Measurements from ENCODE around the gene PARP1.

Gene PARP1

GRCh38 chr1:226408285-226409184 is 642 bp upstream of the PARP1 start:
- 77% methylated on average over 23 of the region's 25 CpGs for WGBS (ENCODE audit: insufficient coverage)
- Histone ChIP-seq H3K4me3 (ENCODE audit: control insufficient read depth in 1 of 7, extremely low read depth in 1 of 7, insufficient read depth in 4 of 7, low read depth in 2 of 7, low read length in 6 of 7) (peak overlapping the region; percentile 25 to 89 (median 80)), H3K27ac (ENCODE audit: insufficient read depth in 1 of 2, low read depth in 1 of 2, low read length in 2 of 2, poor library complexity in 1 of 2, severe bottlenecking in 2 of 2) (peak overlapping the region in 1 of 2 experiments; percentile 86), H3K9me3 (ENCODE audit: control extremely low read depth in 1 of 5, control insufficient read depth in 4 of 5, insufficient read depth in 2 of 5, low read depth in 1 of 5, low read length in 4 of 5) (no peaks in the 10 kb centered on the region), H3K4me1 (ENCODE audit: control extremely low read depth in 1 of 4, control insufficient read depth in 4 of 4, insufficient read depth in 4 of 4, low read length in 3 of 4) (peaks cover 24 to 39% (median 36%) of the 10 kb centered on the region in 4 experiments), H3K36me3 (ENCODE audit: control insufficient read depth in 4 of 4, insufficient read depth in 4 of 4, low read length in 3 of 4) (no peaks in the 10 kb centered on the region), H3K27me3 (replicated peaks in 2 of 5; ENCODE audit: control insufficient read depth in 4 of 5, insufficient read depth in 5 of 5, low read length in 4 of 5) (no peaks in the 10 kb centered on the region)
- POLR2A ChIA-PET, result interaction anchor here (1.4 to 1.7 kb wide), 2 partner anchors 11 to 17 kb away, joined by 4 to 5 read pairs; no protein-coding TSS in a partner anchor
- CTCF ChIA-PET, result interaction anchor here (0.7 to 4.6 kb wide), 14 partner anchors 9 to 300 kb away, joined by 3 to 43 read pairs (median 4); no protein-coding TSS in a partner anchor
- no peak for DNase-seq

GRCh38 chr1:226407199-226407496 is 745 bp downstream of the PARP1 start:
- peaks cover 2 to 9% (median 8%) of the 10 kb centered on the region in 4 experiments for H3K36me3 ChIP-seq (ENCODE audit: control insufficient read depth in 4 of 4, insufficient read depth in 4 of 4, low read length in 3 of 4)
- H3K4me1 ChIP-seq (ENCODE audit: control extremely low read depth in 1 of 4, control insufficient read depth in 4 of 4, insufficient read depth in 4 of 4, low read length in 3 of 4), result peaks cover 24 to 50% (median 43%) of the 10 kb centered on the region in 4 experiments
- DNase-seq, result peak; percentile 46 to 88 (median 81)
- H3K9me3 ChIP-seq (ENCODE audit: control extremely low read depth in 1 of 5, control insufficient read depth in 4 of 5, insufficient read depth in 2 of 5, low read depth in 1 of 5, low read length in 4 of 5), result no peaks in the 10 kb centered on the region
- no peaks in the 10 kb centered on the region for H3K27me3 ChIP-seq (replicated peaks in 2 of 5; ENCODE audit: control insufficient read depth in 4 of 5, insufficient read depth in 5 of 5, low read length in 4 of 5)
- ChIA-PET CTCF (interaction anchor here (1.0 to 4.6 kb wide), 7 partner anchors 10 to 115 kb away, joined by 3 to 43 read pairs (median 4); no protein-coding TSS in a partner anchor), POLR2A (interaction anchor here (0.7 to 1.7 kb wide), 5 partner anchors 13 to 502 kb away, joined by 3 to 5 read pairs (median 3); partner anchors contain the start of gene LIN9)
- peak overlapping the region; percentile 80 to 92 (median 85) for H3K4me3 ChIP-seq (ENCODE audit: control insufficient read depth in 1 of 7, extremely low read depth in 1 of 7, insufficient read depth in 4 of 7, low read depth in 2 of 7, low read length in 6 of 7)
- H3K27ac ChIP-seq (ENCODE audit: insufficient read depth in 1 of 2, low read depth in 1 of 2, low read length in 2 of 2, poor library complexity in 1 of 2, severe bottlenecking in 2 of 2), result peak overlapping the region; percentile 59 to 86
- 0% methylated on average over 1 of the region's 4 CpGs for WGBS (ENCODE audit: insufficient coverage)

- POLR2A ChIA-PET, result interaction anchor here (0.7 kb wide), 2 partner anchors 372 to 502 kb away, joined by 3 read pairs; no protein-coding TSS in a partner anchor
- peak overlapping the region; percentile 59 to 86 for H3K27ac ChIP-seq (ENCODE audit: insufficient read depth in 1 of 2, low read depth in 1 of 2, low read length in 2 of 2, poor library complexity in 1 of 2, severe bottlenecking in 2 of 2)
- DNase-seq, result peak in 2 of 3 donors; percentile 55 to 66
- H3K4me1 ChIP-seq (ENCODE audit: control extremely low read depth in 1 of 4, control insufficient read depth in 4 of 4, insufficient read depth in 4 of 4, low read length in 3 of 4), result peaks cover 24 to 50% (median 43%) of the 10 kb centered on the region in 4 experiments
- H3K36me3 ChIP-seq (ENCODE audit: control insufficient read depth in 4 of 4, insufficient read depth in 4 of 4, low read length in 3 of 4), result peaks cover 7 to 15% (median 14%) of the 10 kb centered on the region in 4 experiments
- 0% methylated on average over 9 of the region's 10 CpGs for WGBS (ENCODE audit: insufficient coverage)
- peak overlapping the region in 6 of 7 experiments; percentile 80 to 92 (median 85) for H3K4me3 ChIP-seq (ENCODE audit: control insufficient read depth in 1 of 7, extremely low read depth in 1 of 7, insufficient read depth in 4 of 7, low read depth in 2 of 7, low read length in 6 of 7)
- H3K27me3 ChIP-seq (replicated peaks in 2 of 5; ENCODE audit: control insufficient read depth in 4 of 5, insufficient read depth in 5 of 5, low read length in 4 of 5), result no peaks in the 10 kb centered on the region
- CTCF ChIA-PET, result interaction anchor here (1.1 to 4.6 kb wide), 6 partner anchors 9 to 144 kb away, joined by 3 to 43 read pairs (median 4); no protein-coding TSS in a partner anchor
- no peaks in the 10 kb centered on the region for H3K9me3 ChIP-seq (ENCODE audit: control extremely low read depth in 1 of 5, control insufficient read depth in 4 of 5, insufficient read depth in 2 of 5, low read depth in 1 of 5, low read length in 4 of 5)
These were observed 1.5 kb downstream of the PARP1 start for GRCh38 chr1:226406401-226406881.

- Histone ChIP-seq H3K4me1 (ENCODE audit: control extremely low read depth in 1 of 4, control insufficient read depth in 4 of 4, insufficient read depth in 4 of 4, low read length in 3 of 4) (peaks cover 24 to 50% (median 43%) of the 10 kb centered on the region in 4 experiments), H3K9me3 (ENCODE audit: control extremely low read depth in 1 of 5, control insufficient read depth in 4 of 5, insufficient read depth in 2 of 5, low read depth in 1 of 5, low read length in 4 of 5) (no peaks in the 10 kb centered on the region), H3K27me3 (replicated peaks in 2 of 5; ENCODE audit: control insufficient read depth in 4 of 5, insufficient read depth in 5 of 5, low read length in 4 of 5) (no peaks in the 10 kb centered on the region), H3K36me3 (ENCODE audit: control insufficient read depth in 4 of 4, insufficient read depth in 4 of 4, low read length in 3 of 4) (peaks cover 9 to 24% (median 23%) of the 10 kb centered on the region in 4 experiments), H3K4me3 (ENCODE audit: control insufficient read depth in 1 of 7, extremely low read depth in 1 of 7, insufficient read depth in 4 of 7, low read depth in 2 of 7, low read length in 6 of 7) (peak overlapping the region in 5 of 7 experiments; percentile 30 to 89 (median 85)), H3K27ac (ENCODE audit: insufficient read depth in 1 of 2, low read depth in 1 of 2, low read length in 2 of 2, poor library complexity in 1 of 2, severe bottlenecking in 2 of 2) (peak overlapping the region in 1 of 2 experiments; percentile 43)
- peak in 2 of 3 donors; percentile 47 to 62 for DNase-seq
- CTCF ChIA-PET, result interaction anchor here (1.5 to 3.9 kb wide), 6 partner anchors 8 to 145 kb away, joined by 3 to 16 read pairs (median 6); no protein-coding TSS in a partner anchor
- POLR2A ChIA-PET, result no interaction called here
- 64% methylated on average over 14 of the region's 16 CpGs for WGBS (ENCODE audit: insufficient coverage)
These were observed 2.4 kb downstream of the PARP1 start for GRCh38 chr1:226405411-226405988.

GRCh38 chr1:226404904-226405222 is 3.0 kb downstream of the PARP1 start:
- no peak for DNase-seq
- no peaks in the 10 kb centered on the region for H3K9me3 ChIP-seq (ENCODE audit: control extremely low read depth in 1 of 5, control insufficient read depth in 4 of 5, insufficient read depth in 2 of 5, low read depth in 1 of 5, low read length in 4 of 5)
- ChIA-PET CTCF (interaction anchor here (0.8 to 2.2 kb wide), 5 partner anchors 13 to 146 kb away, joined by 3 to 6 read pairs (median 4); no protein-coding TSS in a partner anchor), POLR2A (no interaction called here)
- H3K4me3 ChIP-seq (ENCODE audit: control insufficient read depth in 1 of 7, extremely low read depth in 1 of 7, insufficient read depth in 4 of 7, low read depth in 2 of 7, low read length in 6 of 7), result peak overlapping the region in 1 of 7 experiments; percentile 14
- peaks cover 9 to 30% (median 28%) of the 10 kb centered on the region in 4 experiments for H3K36me3 ChIP-seq (ENCODE audit: control insufficient read depth in 4 of 4, insufficient read depth in 4 of 4, low read length in 3 of 4)
- peak overlapping the region in 1 of 2 experiments; percentile 43 for H3K27ac ChIP-seq (ENCODE audit: insufficient read depth in 1 of 2, low read depth in 1 of 2, low read length in 2 of 2, poor library complexity in 1 of 2, severe bottlenecking in 2 of 2)
- H3K27me3 ChIP-seq (replicated peaks in 2 of 5; ENCODE audit: control insufficient read depth in 4 of 5, insufficient read depth in 5 of 5, low read length in 4 of 5), result no peaks in the 10 kb centered on the region
- WGBS (ENCODE audit: insufficient coverage), result 100% methylated on average over 1 of the region's 2 CpGs
- peaks cover 24 to 50% (median 43%) of the 10 kb centered on the region in 4 experiments for H3K4me1 ChIP-seq (ENCODE audit: control extremely low read depth in 1 of 4, control insufficient read depth in 4 of 4, insufficient read depth in 4 of 4, low read length in 3 of 4)

- peak overlapping the region in 1 of 2 experiments; percentile 43 for H3K27ac ChIP-seq (ENCODE audit: insufficient read depth in 1 of 2, low read depth in 1 of 2, low read length in 2 of 2, poor library complexity in 1 of 2, severe bottlenecking in 2 of 2)
- H3K4me1 ChIP-seq (ENCODE audit: control extremely low read depth in 1 of 4, control insufficient read depth in 4 of 4, insufficient read depth in 4 of 4, low read length in 3 of 4), result peaks cover 24 to 50% (median 43%) of the 10 kb centered on the region in 4 experiments
- CTCF ChIA-PET, result interaction anchor here (0.7 to 2.2 kb wide), 9 partner anchors 9 to 279 kb away, joined by 3 to 7 read pairs (median 3); no protein-coding TSS in a partner anchor
- no peaks in the 10 kb centered on the region for H3K9me3 ChIP-seq (ENCODE audit: control extremely low read depth in 1 of 5, control insufficient read depth in 4 of 5, insufficient read depth in 2 of 5, low read depth in 1 of 5, low read length in 4 of 5)
- no peaks in the 10 kb centered on the region for H3K27me3 ChIP-seq (replicated peaks in 2 of 5; ENCODE audit: control insufficient read depth in 4 of 5, insufficient read depth in 5 of 5, low read length in 4 of 5)
- DNase-seq, result peak in 1 of 3 donors; percentile 6
- peak overlapping the region in 1 of 7 experiments; percentile 14 for H3K4me3 ChIP-seq (ENCODE audit: control insufficient read depth in 1 of 7, extremely low read depth in 1 of 7, insufficient read depth in 4 of 7, low read depth in 2 of 7, low read length in 6 of 7)
- WGBS (ENCODE audit: insufficient coverage), result 73% methylated on average over 4 of the region's 5 CpGs
- H3K36me3 ChIP-seq (ENCODE audit: control insufficient read depth in 4 of 4, insufficient read depth in 4 of 4, low read length in 3 of 4), result peaks cover 11 to 36% (median 32%) of the 10 kb centered on the region in 4 experiments
- POLR2A ChIA-PET, result no interaction called here
These were observed 3.6 kb downstream of the PARP1 start for GRCh38 chr1:226404063-226404903.
